Activated naive CD4-positive, alpha-beta T cell treated with anti-CD3 and anti-CD28 coated beads, Interleukin-2, amount 10 ng/mL, durations not matched to agents 7 days and 5 days (primary cell): ENCODE results near the gene ATP13A2.
A peak's percentile ranks its signal among the peaks of the same experiment; 100 is the strongest.
"Not testable (repeated sequence)": the region's sequence is repeated elsewhere in the genome, so short reads cannot be mapped to it uniquely, and the experiment has no call there.

Experiments used
- CTCF ChIA-PET: fragments of 350-600 bp; sonication (Branson Sonifier 250); formaldehyde crosslinking; loops from one replicate; lab custom pipeline; 2021; ENCODE audit warnings: antibody characterized with exemption; lab: Charles Lee
- DNase-seq: peaks from one replicate; pipeline ENCODE4 v3.0.0-alpha.2; 2020
- H3K27ac Mint-ChIP-seq: one replicate; pipeline ENCODE4 v1.8.0; 2021; ENCODE audit warnings: mild to moderate bottlenecking, moderate library complexity, mixed read lengths
- H3K27me3 Mint-ChIP-seq: one replicate; pipeline ENCODE4 v1.8.0; 2021; ENCODE audit warnings: mild to moderate bottlenecking, mixed read lengths
- H3K36me3 Mint-ChIP-seq: one replicate; pipeline ENCODE4 v1.8.0; 2021; ENCODE audit warnings: mixed read lengths
- H3K4me1 Mint-ChIP-seq: one replicate; pipeline ENCODE4 v1.8.0; 2021; ENCODE audit warnings: mixed read lengths
- H3K4me3 Mint-ChIP-seq: one replicate; pipeline ENCODE4 v1.8.0; 2021; ENCODE audit warnings: mild to moderate bottlenecking, moderate library complexity, mixed read lengths
- H3K9me3 Mint-ChIP-seq: one replicate; pipeline ENCODE4 v1.8.0; 2021; ENCODE audit warnings: mixed read lengths

ATP13A2 gene

DNA sequence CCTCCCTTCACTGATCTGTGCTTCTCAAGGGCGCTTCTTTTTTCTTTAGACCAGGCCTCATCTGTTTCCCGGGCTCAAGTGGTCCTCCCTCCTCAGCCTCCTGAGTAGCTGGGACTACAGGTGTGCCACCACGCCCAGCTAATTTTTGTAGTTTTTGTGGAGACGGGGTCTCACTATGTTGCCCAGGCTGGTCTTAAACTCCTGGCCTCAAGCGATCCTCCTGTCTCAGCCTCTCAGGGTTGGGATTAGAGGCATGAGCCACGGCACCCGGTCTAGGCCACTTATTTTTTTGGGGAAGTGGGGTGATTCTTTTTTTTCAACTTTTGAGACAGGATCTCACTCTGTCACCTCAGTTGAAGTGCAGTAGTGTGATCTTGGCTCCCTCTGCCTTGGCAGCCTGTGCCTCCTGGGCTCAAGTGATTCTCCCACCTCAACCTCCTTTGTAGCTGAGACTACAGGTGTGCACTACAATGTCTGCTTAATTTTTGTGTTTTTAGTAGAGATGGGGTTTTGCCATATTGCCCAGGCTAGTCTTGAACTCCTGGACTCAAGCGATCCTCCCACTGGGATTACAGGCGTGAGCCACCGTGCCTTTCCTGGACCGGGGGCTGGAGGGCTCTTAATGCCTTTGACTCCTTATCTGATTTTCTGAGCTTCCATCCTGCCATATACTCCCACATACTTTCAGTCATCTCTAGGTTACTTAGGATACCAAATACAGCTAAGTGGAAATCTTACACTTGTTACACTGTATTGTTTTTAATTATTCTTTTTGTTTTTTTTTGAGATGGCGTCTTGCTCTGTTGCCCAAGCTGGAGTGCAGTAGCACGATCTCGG is 50.2 kb downstream of the ATP13A2 start:
- Mint-ChIP-seq H3K36me3 (no peaks in the 10 kb centered on the region), H3K4me3 (peak overlapping the region; percentile 60), H3K9me3 (no peaks in the 10 kb centered on the region), H3K4me1 (peaks cover 14% of the 10 kb centered on the region), H3K27me3 (no peaks in the 10 kb centered on the region), H3K27ac (peak overlapping the region; percentile 64)
- no peak for DNase-seq
- CTCF ChIA-PET, result interaction anchor here (0.6 to 3.1 kb wide), 17 partner anchors 9 to 340 kb away, joined by 3 to 32 read pairs (median 6); partner anchors contain the start of gene CROCC

DNA sequence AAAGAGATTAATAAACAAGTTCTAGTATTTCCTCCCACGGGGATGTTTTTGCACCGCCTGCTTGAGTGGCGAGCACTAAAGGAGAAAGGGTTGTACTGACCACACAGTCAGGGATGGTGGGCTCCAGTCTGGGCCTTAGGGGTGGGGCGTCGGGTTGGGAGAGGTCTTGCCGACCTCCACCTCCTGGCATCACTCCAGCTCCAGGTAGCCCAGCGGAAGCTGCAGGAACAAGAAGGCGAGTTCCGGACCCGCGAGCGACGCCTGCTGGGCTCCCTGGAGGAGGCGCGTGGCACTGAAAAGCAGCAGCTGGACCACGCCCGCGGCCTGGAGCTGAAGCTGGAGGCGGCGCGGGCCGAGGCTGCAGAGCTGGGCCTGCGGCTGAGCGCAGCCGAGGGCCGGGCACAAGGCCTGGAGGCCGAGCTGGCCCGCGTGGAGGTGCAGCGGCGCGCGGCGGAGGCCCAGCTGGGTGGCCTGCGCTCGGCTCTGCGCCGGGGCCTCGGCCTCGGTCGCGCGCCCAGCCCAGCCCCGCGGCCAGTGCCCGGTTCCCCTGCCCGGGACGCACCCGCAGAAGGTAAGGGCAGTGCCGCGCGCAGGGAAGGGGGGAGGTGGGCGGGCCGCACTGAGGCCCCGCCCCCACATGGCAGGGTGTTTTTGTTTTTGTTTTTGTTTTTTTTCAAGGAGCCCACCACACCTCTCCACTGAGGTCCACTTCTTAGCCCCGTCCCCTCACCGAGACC is 51.0 kb downstream of the ATP13A2 start:
- Mint-ChIP-seq H3K36me3 (no peaks in the 10 kb centered on the region), H3K27ac (peak overlapping the region; percentile 64), H3K4me3 (peak overlapping the region; percentile 60), H3K9me3 (no peaks in the 10 kb centered on the region), H3K27me3 (no peaks in the 10 kb centered on the region), H3K4me1 (peaks cover 14% of the 10 kb centered on the region)
- peak; percentile 90 for DNase-seq
- CTCF ChIA-PET, result interaction anchor here (0.6 to 3.1 kb wide), 21 partner anchors 8 to 340 kb away, joined by 3 to 32 read pairs (median 6); partner anchors contain the start of gene CROCC

DNA sequence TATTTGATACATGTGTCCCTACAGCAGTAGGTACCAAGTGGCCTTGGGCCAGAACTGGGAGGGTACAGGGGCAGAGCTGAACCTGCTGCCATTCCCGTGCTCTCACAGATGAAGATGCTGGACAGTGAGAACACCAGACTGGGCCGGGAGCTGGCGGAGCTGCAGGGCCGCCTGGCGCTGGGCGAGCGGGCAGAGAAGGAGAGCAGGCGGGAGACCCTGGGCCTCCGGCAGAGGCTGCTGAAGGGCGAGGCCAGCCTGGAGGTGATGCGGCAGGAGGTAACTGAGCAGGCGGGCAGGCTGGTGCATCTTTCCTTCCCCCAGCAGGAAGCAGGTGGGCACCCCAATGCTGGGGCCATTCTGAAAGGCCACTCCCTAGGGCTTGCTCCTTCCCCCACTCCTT is 53.3 kb downstream of the ATP13A2 start:
- no peaks in the 10 kb centered on the region for H3K27me3 Mint-ChIP-seq
- H3K4me1 Mint-ChIP-seq, result peaks cover 14% of the 10 kb centered on the region
- CTCF ChIA-PET, result no interaction called here
- DNase-seq, result no peak
- H3K4me3 Mint-ChIP-seq, result no peak overlapping the region
- H3K27ac Mint-ChIP-seq, result no peak overlapping the region
- no peaks in the 10 kb centered on the region for H3K36me3 Mint-ChIP-seq
- no peaks in the 10 kb centered on the region for H3K9me3 Mint-ChIP-seq

DNA sequence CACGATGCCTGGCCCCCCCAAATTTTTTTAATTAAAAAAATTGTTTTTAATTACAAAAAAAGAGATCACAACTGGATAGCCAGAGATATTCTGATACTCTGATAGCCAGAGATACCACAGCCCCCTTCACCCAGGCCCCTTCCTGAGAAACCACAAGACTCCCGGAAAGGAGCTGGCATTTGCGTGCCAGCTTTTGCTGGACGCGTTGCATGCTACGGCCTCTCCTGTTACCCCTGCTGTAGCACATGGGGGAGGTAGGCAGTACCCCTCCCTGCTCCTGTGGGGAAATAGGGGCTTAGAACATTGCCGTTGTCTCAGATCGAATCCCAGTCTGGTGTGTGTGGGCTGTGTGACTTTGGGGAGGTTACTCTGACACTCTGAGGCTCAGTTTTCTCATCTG is 54.0 kb downstream of the ATP13A2 start:
- Mint-ChIP-seq H3K27me3 (no peaks in the 10 kb centered on the region), H3K4me1 (peaks cover 14% of the 10 kb centered on the region), H3K4me3 (no peak overlapping the region), H3K36me3 (no peaks in the 10 kb centered on the region), H3K27ac (no peak overlapping the region), H3K9me3 (no peaks in the 10 kb centered on the region)
- CTCF ChIA-PET, result no interaction called here
- no peak for DNase-seq

- Mint-ChIP-seq H3K4me3 (no peak overlapping the region), H3K4me1 (peaks cover 13% of the 10 kb centered on the region), H3K27me3 (no peaks in the 10 kb centered on the region), H3K9me3 (no peaks in the 10 kb centered on the region), H3K27ac (no peak overlapping the region), H3K36me3 (no peaks in the 10 kb centered on the region)
- DNase-seq, result no peak
- CTCF ChIA-PET, result interaction anchor here (1.4 kb wide), 1 partner anchor 54 kb away, joined by 3 read pairs; no protein-coding TSS in a partner anchor
Measured at GRCh38 chr1:16956775-16957174, 55.0 kb downstream of the ATP13A2 start.

- peaks cover 1% of the 10 kb centered on the region for H3K4me1 Mint-ChIP-seq
- no peaks in the 10 kb centered on the region for H3K9me3 Mint-ChIP-seq
- DNase-seq, result no peak
- H3K27ac Mint-ChIP-seq, result no peak overlapping the region
- H3K36me3 Mint-ChIP-seq, result no peaks in the 10 kb centered on the region
- CTCF ChIA-PET, result interaction anchor here (0.9 to 1.4 kb wide), 3 partner anchors 8 to 91 kb away, joined by 3 read pairs; no protein-coding TSS in a partner anchor
- H3K4me3 Mint-ChIP-seq, result no peak overlapping the region
- H3K27me3 Mint-ChIP-seq, result no peaks in the 10 kb centered on the region
Measured at GRCh38 chr1:16955186-16955585, 56.5 kb downstream of the ATP13A2 start.

DNA sequence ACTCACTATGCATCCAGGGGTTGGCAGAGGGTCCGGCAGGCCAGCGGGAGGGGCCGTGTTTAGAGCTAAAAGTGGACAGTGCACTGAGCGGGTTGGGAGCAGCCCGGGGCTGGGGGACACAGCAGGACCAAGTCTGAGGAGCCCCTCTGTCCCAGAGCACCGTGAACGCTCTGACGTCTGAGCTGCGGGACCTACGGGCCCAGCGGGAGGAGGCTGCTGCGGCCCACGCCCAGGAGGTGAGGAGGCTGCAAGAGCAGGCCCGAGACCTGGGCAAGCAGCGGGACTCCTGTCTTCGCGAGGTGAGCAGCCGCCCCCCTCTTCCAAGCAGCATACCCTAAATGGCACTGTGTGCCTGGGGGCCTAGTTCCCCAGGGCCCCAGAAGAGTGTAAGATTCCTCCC is 57.1 kb downstream of the ATP13A2 start:
- Mint-ChIP-seq H3K4me3 (no peak overlapping the region), H3K27ac (no peak overlapping the region), H3K27me3 (no peaks in the 10 kb centered on the region), H3K4me1 (no peaks in the 10 kb centered on the region), H3K36me3 (no peaks in the 10 kb centered on the region), H3K9me3 (no peaks in the 10 kb centered on the region)
- CTCF ChIA-PET, result interaction anchor here (1.1 kb wide), 1 partner anchor 91 kb away, joined by 3 read pairs; no protein-coding TSS in a partner anchor
- DNase-seq, result no peak

GRCh38 chr1:16952376-16952775 is 59.4 kb downstream of the ATP13A2 start:
- H3K27ac Mint-ChIP-seq, DNase-seq, H3K4me1 Mint-ChIP-seq, H3K4me3 Mint-ChIP-seq, H3K9me3 Mint-ChIP-seq, H3K36me3 Mint-ChIP-seq, H3K27me3 Mint-ChIP-seq: not testable (repeated sequence)
- CTCF ChIA-PET, result interaction anchor here (0.7 to 3.6 kb wide), 12 partner anchors 8 to 330 kb away, joined by 3 to 27 read pairs (median 5); no protein-coding TSS in a partner anchor

- H3K27ac Mint-ChIP-seq, H3K36me3 Mint-ChIP-seq, H3K4me3 Mint-ChIP-seq, DNase-seq, H3K4me1 Mint-ChIP-seq, H3K27me3 Mint-ChIP-seq, H3K9me3 Mint-ChIP-seq: not testable (repeated sequence)
- CTCF ChIA-PET, result interaction anchor here (1.2 to 3.6 kb wide), 2 partner anchors 96 to 98 kb away, joined by 4 to 18 read pairs; no protein-coding TSS in a partner anchor
Measured at GRCh38 chr1:16949026-16949425, 62.7 kb downstream of the ATP13A2 start.

DNA sequence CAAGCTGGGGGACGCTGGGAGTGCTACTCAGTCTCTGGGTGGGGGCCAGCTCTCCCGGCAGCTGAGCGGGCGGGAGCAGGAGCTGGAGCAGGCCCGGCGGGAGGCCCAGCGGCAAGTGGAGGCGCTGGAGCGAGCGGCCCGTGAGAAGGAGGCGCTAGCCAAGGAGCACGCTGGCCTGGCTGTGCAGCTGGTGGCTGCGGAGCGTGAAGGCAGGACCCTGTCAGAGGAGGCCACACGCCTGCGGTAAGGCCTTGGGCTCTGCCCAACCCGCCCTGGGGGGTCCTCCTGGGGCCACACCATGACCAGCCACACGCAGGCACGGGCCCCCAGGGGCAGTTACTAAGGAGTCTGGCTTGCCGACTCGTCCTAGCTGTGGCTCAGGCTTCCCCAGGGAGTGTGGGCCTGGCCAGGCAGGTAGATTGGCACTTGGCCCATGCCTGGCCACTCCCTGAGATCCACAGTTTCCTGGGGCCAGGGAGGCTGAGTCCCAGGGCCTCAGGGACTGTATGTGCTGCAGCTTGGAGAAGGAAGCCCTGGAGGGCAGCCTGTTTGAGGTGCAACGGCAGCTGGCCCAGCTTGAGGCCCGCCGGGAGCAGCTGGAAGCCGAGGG is 63.3 kb downstream of the ATP13A2 start:
- H3K36me3 Mint-ChIP-seq, DNase-seq, H3K27ac Mint-ChIP-seq, H3K9me3 Mint-ChIP-seq, H3K4me1 Mint-ChIP-seq, H3K4me3 Mint-ChIP-seq, H3K27me3 Mint-ChIP-seq: not testable (repeated sequence)
- CTCF ChIA-PET, result interaction anchor here (2.2 to 2.3 kb wide), 2 partner anchors 12 to 326 kb away, joined by 6 to 16 read pairs; no protein-coding TSS in a partner anchor

GRCh38 chr1:16946646-16947045 is 65.1 kb downstream of the ATP13A2 start:
- no peak for DNase-seq
- CTCF ChIA-PET, result interaction anchor here (2.2 to 2.3 kb wide), 3 partner anchors 14 to 325 kb away, joined by 5 to 16 read pairs (median 6); no protein-coding TSS in a partner anchor
- Mint-ChIP-seq H3K9me3 (no peaks in the 10 kb centered on the region), H3K4me1 (no peaks in the 10 kb centered on the region), H3K4me3 (no peak overlapping the region), H3K27ac (no peak overlapping the region), H3K27me3 (peaks cover 4% of the 10 kb centered on the region), H3K36me3 (peaks cover 2% of the 10 kb centered on the region)

- not testable (repeated sequence) for H3K9me3 Mint-ChIP-seq, H3K27me3 Mint-ChIP-seq, H3K4me1 Mint-ChIP-seq, H3K27ac Mint-ChIP-seq, H3K4me3 Mint-ChIP-seq, H3K36me3 Mint-ChIP-seq, DNase-seq
- CTCF ChIA-PET, result interaction anchor here (1.6 to 2.2 kb wide), 3 partner anchors 15 to 324 kb away, joined by 5 to 16 read pairs (median 6); no protein-coding TSS in a partner anchor
Measured at GRCh38 chr1:16946185-16946584, 65.5 kb downstream of the ATP13A2 start.

- H3K9me3 Mint-ChIP-seq, H3K4me3 Mint-ChIP-seq, H3K27me3 Mint-ChIP-seq: not testable (repeated sequence)
Measured at GRCh38 chr1:16945512-16945911, 66.2 kb downstream of the ATP13A2 start.

GRCh38 chr1:16944038-16944437 is 67.7 kb downstream of the ATP13A2 start:
- H3K9me3 Mint-ChIP-seq, result no peaks in the 10 kb centered on the region
- no peaks in the 10 kb centered on the region for H3K4me1 Mint-ChIP-seq
- H3K36me3 Mint-ChIP-seq, result peaks cover 2% of the 10 kb centered on the region
- DNase-seq, result no peak
- no peak overlapping the region for H3K27ac Mint-ChIP-seq
- CTCF ChIA-PET, result no interaction called here
- peaks cover 4% of the 10 kb centered on the region for H3K27me3 Mint-ChIP-seq
- H3K4me3 Mint-ChIP-seq, result no peak overlapping the region

More at GRCh38 chr1:16945512-16945911, 66.2 kb downstream of the ATP13A2 start:
- not testable (repeated sequence) for H3K27ac Mint-ChIP-seq, H3K4me1 Mint-ChIP-seq, DNase-seq, H3K36me3 Mint-ChIP-seq
- CTCF ChIA-PET, result interaction anchor here (1.6 to 2.2 kb wide), 2 partner anchors 15 to 101 kb away, joined by 5 to 6 read pairs; no protein-coding TSS in a partner anchor
